Prostate gland (tissue), 2 donors: ENCODE measurements around the gene MBLAC1.

Source experiments
- CTCF ChIP-seq, 4 experiments: fragments of 200-600 bp in 2 of 4; fragments of 450-650 bp in 2 of 4; sonication (generic) in 2 of 4; IDR thresholded peaks; 1 replicate in 3 of 4; 2 replicates in 1 of 4; pipeline ENCODE4 v1.5.1; 2016 to 2019; ENCODE audit warnings: antibody characterized with exemption in 4 of 4, mild to moderate bottlenecking in 2 of 4, moderate library complexity in 2 of 4
- POLR2AphosphoS5 ChIP-seq: sonication (generic); formaldehyde crosslinking; IDR thresholded peaks from one replicate; pipeline ENCODE4 v1.6.1; 2017; ENCODE audit warnings: antibody characterized with exemption

GRCh38 chr7:100152404-100152803, 25.6 kb downstream of the MBLAC1 start:
- TF ChIP-seq CTCF (IDR thresholded peaks at IDR 0.05) (no peak), POLR2AphosphoS5 (no peak)
